Mucosa of rectum (tissue), 2 donors: ENCODE measurements around the gene PLEK.
A peak's percentile ranks its signal among the peaks of the same experiment; 100 is the strongest.

Source experiments
- H3K27ac ChIP-seq, 2 donors: one replicate each; pipeline ENCODE4 v1.7.0; 2013; ENCODE audit warnings: inconsistent platforms in 2 of 2, low read depth in 2 of 2, low read length in 2 of 2
- H3K27me3 ChIP-seq, 2 donors: one replicate each; pipeline ENCODE4 v1.7.0; 2013; ENCODE audit warnings: low read length in 2 of 2; ENCODE audit not compliant: control insufficient read depth in 2 of 2, insufficient read depth in 2 of 2
- H3K36me3 ChIP-seq, 2 donors: one replicate each; pipeline ENCODE4 v1.7.0; 2013; ENCODE audit warnings: low read length in 2 of 2; ENCODE audit not compliant: control insufficient read depth in 2 of 2, insufficient read depth in 2 of 2
- H3K4me1 ChIP-seq, 2 donors: one replicate each; pipeline ENCODE4 v1.7.0; 2013; ENCODE audit warnings: low read length in 2 of 2, mild to moderate bottlenecking in 1 of 2; ENCODE audit not compliant: control insufficient read depth in 2 of 2, insufficient read depth in 2 of 2
- H3K4me3 ChIP-seq, 2 donors: one replicate each; pipeline ENCODE4 v1.7.0; 2013; ENCODE audit warnings: low read length in 2 of 2
- H3K9ac ChIP-seq, 2 donors: one replicate each; pipeline ENCODE4 v1.7.0; 2013; ENCODE audit warnings: low read length in 2 of 2, low read depth in 1 of 2, mild to moderate bottlenecking in 1 of 2
- H3K9me3 ChIP-seq, 2 donors: one replicate each; pipeline ENCODE4 v1.7.0; 2013; ENCODE audit warnings: low read length in 2 of 2; ENCODE audit not compliant: control insufficient read depth in 2 of 2
- donor health status: healthy.
- donor health status: Normal muscosa, but diverticular disease.

Gene PLEK

GRCh38 chr2:68423966-68424650 is 59.0 kb downstream of the PLEK start:
- no peaks in the 10 kb centered on the region for H3K36me3 ChIP-seq
- peaks cover 3 to 8% of the 10 kb centered on the region in 2 donors for H3K4me1 ChIP-seq
- no peak overlapping the region for H3K27ac ChIP-seq
- H3K27me3 ChIP-seq, result no peaks in the 10 kb centered on the region
- H3K9me3 ChIP-seq, result no peaks in the 10 kb centered on the region
- H3K9ac ChIP-seq, result no peak overlapping the region
- no peak overlapping the region for H3K4me3 ChIP-seq

DNA sequence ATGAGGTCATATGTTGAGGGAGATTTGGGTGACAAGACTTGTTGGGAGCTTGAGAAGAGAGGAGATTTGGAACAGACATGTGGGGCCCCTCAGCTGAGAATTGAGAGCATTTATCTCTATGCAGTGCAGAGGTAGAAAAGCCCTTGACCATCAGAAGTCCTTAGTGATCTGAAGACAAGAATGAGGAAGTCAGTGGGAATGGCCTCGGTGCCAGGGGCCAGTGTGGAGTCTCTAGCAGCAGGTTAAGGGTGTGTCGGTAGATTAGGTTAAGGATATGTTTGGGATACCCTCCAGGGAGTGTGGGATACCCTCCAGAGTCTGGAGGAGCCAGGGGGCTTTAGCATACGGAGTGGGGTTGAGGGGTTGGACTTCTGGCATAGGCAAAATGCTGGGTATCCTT is 60.4 kb downstream of the PLEK start:
- no peaks in the 10 kb centered on the region for H3K9me3 ChIP-seq
- H3K36me3 ChIP-seq, result no peaks in the 10 kb centered on the region
- H3K27ac ChIP-seq, result no peak overlapping the region
- no peaks in the 10 kb centered on the region for H3K27me3 ChIP-seq
- H3K9ac ChIP-seq, result no peak overlapping the region
- no peak overlapping the region for H3K4me3 ChIP-seq
- H3K4me1 ChIP-seq, result peaks cover 3 to 8% of the 10 kb centered on the region in 2 donors

GRCh38 chr2:68426446-68426845 is 61.4 kb downstream of the PLEK start:
- H3K9me3 ChIP-seq, result no peaks in the 10 kb centered on the region
- no peaks in the 10 kb centered on the region for H3K36me3 ChIP-seq
- no peak overlapping the region for H3K27ac ChIP-seq
- H3K4me3 ChIP-seq, result no peak overlapping the region
- H3K9ac ChIP-seq, result no peak overlapping the region
- peaks cover 3 to 8% of the 10 kb centered on the region in 2 donors for H3K4me1 ChIP-seq
- no peaks in the 10 kb centered on the region for H3K27me3 ChIP-seq

GRCh38 chr2:68426848-68427579 is 61.9 kb downstream of the PLEK start:
- Histone ChIP-seq H3K27me3 (no peaks in the 10 kb centered on the region), H3K4me1 (peaks cover 3 to 8% of the 10 kb centered on the region in 2 donors), H3K4me3 (no peak overlapping the region), H3K36me3 (no peaks in the 10 kb centered on the region), H3K9ac (no peak overlapping the region), H3K9me3 (no peaks in the 10 kb centered on the region), H3K27ac (peak overlapping the region in 1 of 2 donors; percentile 38)

DNA sequence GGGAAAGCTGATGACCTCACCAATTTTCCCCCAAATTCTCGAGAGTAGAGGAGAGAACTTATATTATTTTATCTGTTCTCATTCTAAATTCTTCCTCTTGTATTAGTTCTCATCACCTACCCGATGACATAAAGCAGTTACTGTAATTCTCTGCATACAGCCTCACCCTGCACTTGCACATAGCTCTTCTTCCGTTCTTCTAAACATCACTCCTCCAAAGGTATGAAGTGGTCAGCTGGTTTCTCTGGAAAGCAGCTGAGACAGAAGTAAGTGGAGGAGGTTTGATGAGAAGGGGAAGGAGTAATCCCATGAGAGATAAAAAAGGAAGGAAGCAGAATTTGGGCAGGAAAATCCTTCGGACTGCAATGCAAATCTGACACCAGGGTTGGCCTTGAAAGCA is 63.0 kb downstream of the PLEK start:
- H3K27ac ChIP-seq, result no peak overlapping the region
- peaks cover 3 to 8% of the 10 kb centered on the region in 2 donors for H3K4me1 ChIP-seq
- H3K9me3 ChIP-seq, result no peaks in the 10 kb centered on the region
- H3K9ac ChIP-seq, result no peak overlapping the region
- H3K4me3 ChIP-seq, result no peak overlapping the region
- no peaks in the 10 kb centered on the region for H3K36me3 ChIP-seq
- no peaks in the 10 kb centered on the region for H3K27me3 ChIP-seq

DNA sequence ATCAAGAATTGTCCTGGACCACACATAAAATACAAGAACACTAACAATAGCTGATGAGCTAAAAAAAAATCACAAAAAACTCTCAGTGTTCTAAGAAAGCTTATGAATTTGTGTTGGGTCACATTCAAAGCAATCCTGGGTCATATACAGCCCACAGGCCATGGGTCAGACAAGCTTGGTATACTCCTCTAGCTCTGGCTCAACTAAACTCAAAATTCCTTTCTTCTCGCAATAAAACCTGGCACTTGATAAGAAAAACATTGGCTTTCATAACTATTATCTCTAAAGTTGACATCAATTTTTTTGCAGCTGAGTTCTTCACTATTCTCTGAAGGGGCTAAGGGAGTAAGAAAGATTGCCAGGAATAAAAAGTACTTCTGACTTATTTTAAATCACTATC is 63.7 kb downstream of the PLEK start:
- no peak overlapping the region for H3K4me3 ChIP-seq
- peaks cover 3 to 8% of the 10 kb centered on the region in 2 donors for H3K4me1 ChIP-seq
- H3K9me3 ChIP-seq, result no peaks in the 10 kb centered on the region
- H3K36me3 ChIP-seq, result no peaks in the 10 kb centered on the region
- H3K9ac ChIP-seq, result no peak overlapping the region
- H3K27me3 ChIP-seq, result no peaks in the 10 kb centered on the region
- no peak overlapping the region for H3K27ac ChIP-seq

DNA sequence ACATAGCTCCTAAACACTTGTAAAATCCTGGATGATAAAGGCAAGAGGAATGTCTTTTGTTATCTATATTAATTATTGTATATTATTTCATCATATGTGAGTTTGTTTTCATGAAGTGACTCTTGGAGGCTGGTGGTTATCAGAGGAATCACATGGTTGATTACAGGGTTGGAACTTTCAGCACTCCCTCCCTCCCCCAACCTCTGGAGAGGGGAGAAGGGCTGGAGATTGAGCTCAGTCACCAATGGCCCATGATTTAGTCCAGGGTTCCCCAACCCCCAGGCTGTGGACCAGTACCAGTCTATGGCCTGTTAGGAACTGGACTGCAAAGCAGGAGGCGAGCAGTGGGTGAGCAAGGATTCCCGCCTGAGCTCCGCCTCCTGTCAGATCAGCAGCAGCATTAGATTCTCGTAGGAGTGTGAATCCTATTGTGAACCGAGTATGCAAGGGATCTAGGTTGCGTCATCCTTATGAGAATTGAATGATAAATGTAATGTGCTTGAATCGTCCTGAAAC is 64.3 kb downstream of the PLEK start:
- H3K27me3 ChIP-seq, result no peaks in the 10 kb centered on the region

DNA sequence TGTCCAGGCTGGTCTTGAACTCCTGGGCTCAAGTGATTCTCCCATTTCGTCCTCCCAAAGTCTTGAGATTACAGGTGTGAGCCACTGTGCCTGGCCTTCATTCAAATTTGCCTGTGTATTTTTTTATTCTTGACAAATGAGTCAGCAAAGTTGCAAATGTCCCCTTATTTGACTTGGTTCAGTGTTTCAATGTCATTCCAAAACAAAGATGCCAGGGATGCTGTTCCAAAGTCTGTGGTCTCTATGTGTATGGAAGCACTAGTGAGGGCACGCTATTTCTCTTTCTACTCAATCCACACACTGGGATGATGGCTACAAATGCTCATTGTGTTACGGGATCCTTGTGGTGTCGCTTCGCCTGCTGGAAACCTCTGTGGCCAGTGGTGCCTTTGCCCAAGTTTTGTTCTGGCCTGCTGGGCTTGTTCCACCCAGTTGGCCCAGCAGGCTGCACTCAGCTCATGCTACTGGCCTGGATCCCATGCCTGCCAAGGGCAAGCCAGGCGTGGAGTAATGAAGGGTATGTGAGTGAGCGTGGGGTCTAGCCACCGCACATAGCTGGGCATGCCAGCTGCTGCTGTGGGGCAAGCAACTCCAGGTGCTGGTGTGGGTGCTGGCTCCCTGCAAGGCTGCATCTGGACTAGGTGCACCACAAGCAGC is 66.4 kb downstream of the PLEK start:
- no peaks in the 10 kb centered on the region for H3K27me3 ChIP-seq
- H3K27ac ChIP-seq, result no peak overlapping the region
- no peaks in the 10 kb centered on the region for H3K36me3 ChIP-seq
- H3K9me3 ChIP-seq, result no peaks in the 10 kb centered on the region
- no peak overlapping the region for H3K4me3 ChIP-seq
- H3K9ac ChIP-seq, result no peak overlapping the region
- peaks cover 3 to 8% of the 10 kb centered on the region in 2 donors for H3K4me1 ChIP-seq

More for the DNA sequence above, 64.3 kb downstream of the PLEK start:
- Histone ChIP-seq H3K4me1 (peaks cover 3 to 8% of the 10 kb centered on the region in 2 donors), H3K9me3 (no peaks in the 10 kb centered on the region), H3K9ac (no peak overlapping the region), H3K4me3 (no peak overlapping the region), H3K36me3 (no peaks in the 10 kb centered on the region), H3K27ac (no peak overlapping the region)

- H3K27me3 ChIP-seq, result no peaks in the 10 kb centered on the region
- H3K27ac ChIP-seq, result no peak overlapping the region
- H3K9ac ChIP-seq, result no peak overlapping the region
- no peak overlapping the region for H3K4me3 ChIP-seq
- H3K4me1 ChIP-seq, result no peaks in the 10 kb centered on the region
- H3K36me3 ChIP-seq, result no peaks in the 10 kb centered on the region
- H3K9me3 ChIP-seq, result no peaks in the 10 kb centered on the region
Measured at GRCh38 chr2:68432696-68433658, 67.9 kb downstream of the PLEK start.
